Measurements from ENCODE around the gene TMA7.
A peak's percentile ranks its signal among the peaks of the same experiment; 100 is the strongest.

TMA7 gene

GRCh38 chr3:48423883-48424695 lies 16.0 kb upstream of the TMA7 start:
- DNase-seq: no peak

- DNase-seq: no peak
Measured at GRCh38 chr3:48425281-48425812, 14.7 kb upstream of the TMA7 start.

GRCh38 chr3:48426401-48426909 lies 13.6 kb upstream of the TMA7 start:
- DNase-seq: no peak

- DNase-seq: no peak
Measured at GRCh38 chr3:48426944-48427629, 13.0 kb upstream of the TMA7 start.

- DNase-seq: no peak
Measured at GRCh38 chr3:48427630-48427962, 12.5 kb upstream of the TMA7 start.

GRCh38 chr3:48428088-48428571 lies 11.9 kb upstream of the TMA7 start:
- DNase-seq: no peak

- DNase-seq: no peak
Measured at GRCh38 chr3:48428572-48429316, 11.3 kb upstream of the TMA7 start.

- DNase-seq: peak; percentile 62
Measured at GRCh38 chr3:48429317-48429959, 10.6 kb upstream of the TMA7 start.

GRCh38 chr3:48429960-48430707 lies 9.9 kb upstream of the TMA7 start, which contains the start of gene PLXNB1:
PLXNB1 (minus strand) TSS chr3:48430086; CDS start chr3:48424611, 5,475 bp downstream.
- DNase-seq: no peak

- DNase-seq: no peak
Measured at GRCh38 chr3:48430708-48431101, 9.4 kb upstream of the TMA7 start.

- no peak for DNase-seq
Measured at GRCh38 chr3:48431224-48432029, 8.6 kb upstream of the TMA7 start.

GRCh38 chr3:48432411-48433371 lies 7.4 kb upstream of the TMA7 start:
- no peak for DNase-seq

- DNase-seq: no peak
Measured at GRCh38 chr3:48433472-48434118, 6.5 kb upstream of the TMA7 start.

GRCh38 chr3:48434591-48435222 lies 5.3 kb upstream of the TMA7 start:
- DNase-seq: no peak

GRCh38 chr3:48435223-48435595 lies 4.8 kb upstream of the TMA7 start:
- DNase-seq: no peak

GRCh38 chr3:48435774-48436476 lies 4.1 kb upstream of the TMA7 start:
- peak; percentile 84 for DNase-seq

GRCh38 chr3:48436477-48436787 lies 3.6 kb upstream of the TMA7 start:
- DNase-seq: no peak

GRCh38 chr3:48436855-48437254 lies 3.2 kb upstream of the TMA7 start:
- DNase-seq: no peak
